ENCODE data around the gene MTRF1. TPM values are rescaled to one million over a fixed set of nuclear protein-coding genes. Genes with fewer than 3 reads are reported as not detected.

Gene MTRF1
- total RNA-seq, 2 experiments from 2014 or later = 24.9 to 31.3 TPM

DNA sequence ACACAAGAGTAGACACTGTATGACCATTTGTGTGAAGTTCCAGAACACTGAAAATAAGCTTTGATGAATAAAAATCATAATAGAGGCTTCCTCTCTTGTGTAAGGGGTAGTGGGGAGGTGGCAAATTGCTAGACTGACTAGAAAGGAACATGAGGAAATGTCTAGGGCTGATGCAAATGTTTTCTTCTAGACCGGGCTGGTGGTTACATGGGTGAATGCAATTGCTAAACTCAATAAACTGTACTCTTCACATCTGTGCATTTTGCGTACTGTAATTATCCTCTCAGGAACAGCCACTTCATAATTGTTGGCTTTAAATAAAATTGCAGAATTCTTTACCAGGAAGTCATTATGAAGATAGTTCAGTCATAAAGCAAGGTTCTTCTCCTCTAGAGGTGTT lies 63.9 kb downstream of the MTRF1 start:
- ChIA-PET CTCF (ENCODE audit: unreplicated experiment) (no interaction called here), POLR2A (interaction anchor here (0.5 kb wide), 1 partner anchor 8 kb away, joined by 3 read pairs; no protein-coding TSS in a partner anchor)
- Histone ChIP-seq H3K9me2 (ENCODE audit: insufficient read depth, low read length) (no peaks in the 10 kb centered on the region), H3K4me3 (ENCODE audit: low read depth, low read length, poor library complexity, severe bottlenecking) (peak overlapping the region; percentile 22), H3K79me2 (ENCODE audit: insufficient read depth, low read depth, low read length) (no peaks in the 10 kb centered on the region), H3K27ac (ENCODE audit: low read depth, low read length, poor library complexity, severe bottlenecking) (peak overlapping the region; percentile 3), H3K4me2 (ENCODE audit: low read length) (peak overlapping the region; percentile 59), H2AFZ (ENCODE audit: low read length) (no peak overlapping the region), H3K9me3 (ENCODE audit: low read length) (no peaks in the 10 kb centered on the region; the same call in 1 of the 2 replicates), H4K20me1 (ENCODE audit: insufficient read depth, low read length) (no peaks in the 10 kb centered on the region), H3K36me3 (ENCODE audit: insufficient read depth, low read length) (no peaks in the 10 kb centered on the region), H3K4me1 (ENCODE audit: insufficient read depth, low read length, poor library complexity, severe bottlenecking) (peaks cover 18% of the 10 kb centered on the region)
- BruUV-seq (replicated peaks) = no TSS peak
- DNase-seq (ENCODE audit: low spot score) = peak; percentile 42
- no peak for TF ChIP-seq CTCF (conservative IDR thresholded peaks at IDR 0.05; ENCODE audit: low read length)
- TF ChIP-seq EZH2phosphoT487 (IDR thresholded peaks at IDR 0.05; ENCODE audit: borderline replicate concordance, low read depth, low read length) = no peak
- intact Hi-C loops (cut with micrococcal nuclease; ENCODE audit: unreplicated experiment) = no loop called here

GRCh38 chr13:41199079-41199478 lies 64.3 kb downstream of the MTRF1 start:
- Histone ChIP-seq H3K36me3 (ENCODE audit: insufficient read depth, low read length) (no peaks in the 10 kb centered on the region), H3K4me3 (ENCODE audit: low read depth, low read length, poor library complexity, severe bottlenecking) (no peak overlapping the region), H3K9me3 (ENCODE audit: low read length) (no peaks in the 10 kb centered on the region; the same call in 1 of the 2 replicates), H3K4me2 (ENCODE audit: low read length) (peak overlapping the region; percentile 59), H3K27ac (ENCODE audit: low read depth, low read length, poor library complexity, severe bottlenecking) (peak overlapping the region; percentile 3), H2AFZ (ENCODE audit: low read length) (no peak overlapping the region), H4K20me1 (ENCODE audit: insufficient read depth, low read length) (no peaks in the 10 kb centered on the region), H3K4me1 (ENCODE audit: insufficient read depth, low read length, poor library complexity, severe bottlenecking) (peaks cover 18% of the 10 kb centered on the region), H3K79me2 (ENCODE audit: insufficient read depth, low read depth, low read length) (no peaks in the 10 kb centered on the region), H3K9me2 (ENCODE audit: insufficient read depth, low read length) (no peaks in the 10 kb centered on the region)
- no TSS peak for BruUV-seq (replicated peaks)
- no peak for DNase-seq (ENCODE audit: low spot score)
- CTCF ChIA-PET (ENCODE audit: unreplicated experiment) = no interaction called here
- TF ChIP-seq EZH2phosphoT487 (IDR thresholded peaks at IDR 0.05; ENCODE audit: borderline replicate concordance, low read depth, low read length) = no peak
- TF ChIP-seq CTCF (conservative IDR thresholded peaks at IDR 0.05; ENCODE audit: low read length) = no peak
- POLR2A ChIA-PET = no interaction called here
- intact Hi-C loops (cut with micrococcal nuclease; ENCODE audit: unreplicated experiment) = no loop called here

DNA sequence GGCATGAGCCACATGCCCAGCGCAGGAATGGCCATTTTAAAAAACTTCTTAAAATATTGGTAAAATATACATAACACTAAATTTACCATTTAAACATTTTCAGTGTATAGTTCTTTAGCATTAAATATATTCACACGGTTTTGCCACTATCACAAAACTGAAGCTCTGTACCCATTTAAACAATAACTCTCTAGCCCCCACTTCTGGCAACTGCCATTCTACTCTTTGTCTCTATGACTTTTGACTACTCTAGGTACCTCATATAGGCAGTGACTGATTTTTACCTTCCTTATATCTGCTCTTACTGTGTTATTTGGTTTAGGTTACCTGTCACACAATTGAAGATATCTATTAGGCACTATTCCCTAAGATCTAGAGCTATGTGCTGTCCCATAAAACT lies 66.8 kb downstream of the MTRF1 start:
- no peak overlapping the region for H2AFZ ChIP-seq (ENCODE audit: low read length)
- H3K36me3 ChIP-seq (ENCODE audit: insufficient read depth, low read length) = no peaks in the 10 kb centered on the region
- no peaks in the 10 kb centered on the region for H4K20me1 ChIP-seq (ENCODE audit: insufficient read depth, low read length)
- no TSS peak for BruUV-seq (replicated peaks)
- H3K4me1 ChIP-seq (ENCODE audit: insufficient read depth, low read length, poor library complexity, severe bottlenecking) = peaks cover 18% of the 10 kb centered on the region
- H3K27ac ChIP-seq (ENCODE audit: low read depth, low read length, poor library complexity, severe bottlenecking) = no peak overlapping the region
- ChIA-PET POLR2A (interaction anchor here (0.5 to 1.0 kb wide), 6 partner anchors 24 to 1313 kb away, joined by 3 to 6 read pairs (median 4); no protein-coding TSS in a partner anchor), CTCF (ENCODE audit: unreplicated experiment) (no interaction called here)
- H3K4me2 ChIP-seq (ENCODE audit: low read length) = no peak overlapping the region
- intact Hi-C loops (cut with micrococcal nuclease; ENCODE audit: unreplicated experiment) = no loop called here
- no peaks in the 10 kb centered on the region; the same call in 1 of the 2 replicates for H3K9me3 ChIP-seq (ENCODE audit: low read length)
- no peaks in the 10 kb centered on the region for H3K9me2 ChIP-seq (ENCODE audit: insufficient read depth, low read length)
- no peaks in the 10 kb centered on the region for H3K79me2 ChIP-seq (ENCODE audit: insufficient read depth, low read depth, low read length)
- TF ChIP-seq EZH2phosphoT487 (IDR thresholded peaks at IDR 0.05; ENCODE audit: borderline replicate concordance, low read depth, low read length) = no peak
- TF ChIP-seq CTCF (conservative IDR thresholded peaks at IDR 0.05; ENCODE audit: low read length) = peak; percentile 70
- DNase-seq (ENCODE audit: low spot score) = peak; percentile 23
- H3K4me3 ChIP-seq (ENCODE audit: low read depth, low read length, poor library complexity, severe bottlenecking) = no peak overlapping the region
